ENCODE data around the gene PATJ. TPM values are rescaled to one million over a fixed set of nuclear protein-coding genes. Genes with fewer than 3 reads are reported as not detected.
A peak's percentile ranks its signal among the peaks of the same experiment; 100 is the strongest.

The PATJ gene
- total and polyA plus RNA-seq, 2 of the 13 experiments (the other 11 are each of a cell fraction or from before 2014, with no cell fraction given): 6.2 to 16.8 TPM

DNA sequence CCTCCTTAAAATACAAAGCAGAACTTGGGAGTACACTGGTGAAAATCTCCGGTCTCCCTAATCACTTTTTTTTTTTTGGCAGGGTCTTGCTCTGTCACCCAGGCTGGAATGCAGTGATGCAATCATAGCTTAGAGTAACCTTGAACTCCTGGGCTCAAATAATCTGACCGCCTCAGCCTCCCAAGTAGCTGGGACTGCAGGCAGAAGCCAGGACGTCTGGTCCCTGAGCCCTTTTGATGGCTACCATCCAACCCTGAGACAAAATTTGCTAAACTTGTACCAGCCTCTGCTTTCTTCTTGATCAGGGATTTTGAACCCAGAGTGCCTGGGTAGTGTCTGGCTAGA, 456.5 kb downstream of the PATJ start (continued):
- TF ChIP-seq ZNF674 (CRISPR knock-in tag; IDR thresholded peaks at IDR 0.05; ENCODE audit: low read depth): no peak
- TF ChIP-seq U2AF1 (optimal IDR thresholded peaks at IDR 0.05; ENCODE audit: low read depth, low read length): no peak
- TF ChIP-seq EP300 (IDR thresholded peaks at IDR 0.05; ENCODE audit: low read depth in 2 of 2, low read length in 2 of 2): peak; percentile 24 to 56; a peak in 1 of 4 replicates
- no peak; the same call in 1 of the 2 replicates for TF ChIP-seq EP300 (CRISPR knock-in tag; IDR thresholded peaks at IDR 0.05; ENCODE audit: borderline replicate concordance)
- no peak for TF ChIP-seq REPIN1 (CRISPR knock-in tag; IDR thresholded peaks at IDR 0.05; ENCODE audit: borderline replicate concordance, low read depth)
- peak; percentile 83; the same call in 1 of the 2 replicates for TF ChIP-seq AHDC1 (CRISPR knock-in tag; IDR thresholded peaks at IDR 0.05; ENCODE audit: borderline replicate concordance)
- TF ChIP-seq THRA (CRISPR knock-in tag; IDR thresholded peaks at IDR 0.05; ENCODE audit: borderline replicate concordance): peak; percentile 40; the same call in 1 of the 2 replicates
- 0 out of 2 replicates have a peak, but pooled peaks have one; percentile 56 for TF ChIP-seq PPARG (CRISPR knock-in tag; conservative IDR thresholded peaks at IDR 0.05)
- no peak for TF ChIP-seq PAWR (CRISPR knock-in tag; IDR thresholded peaks at IDR 0.05; ENCODE audit: borderline replicate concordance)
- peak; percentile 59 for TF ChIP-seq RCOR2 (CRISPR knock-in tag; IDR thresholded peaks at IDR 0.05)
- TF ChIP-seq MED1 (CRISPR knock-in tag; IDR thresholded peaks at IDR 0.05): peak; percentile 47
- no peak for TF ChIP-seq SMARCC2 (IDR thresholded peaks at IDR 0.05)
- peak; percentile 66; the same call in 1 of the 2 replicates for TF ChIP-seq RXRA (CRISPR knock-in tag; IDR thresholded peaks at IDR 0.05)
- peak; percentile 60; the same call in 1 of the 2 replicates for TF ChIP-seq HNF4G (IDR thresholded peaks at IDR 0.05; ENCODE audit: borderline replicate concordance, low read depth, low read length)
- 0 out of 2 replicates have a peak, but pooled peaks have one; percentile 47 for TF ChIP-seq HNF4G (CRISPR knock-in tag; IDR thresholded peaks at IDR 0.05; ENCODE audit: borderline replicate concordance, low read depth)
- TF ChIP-seq CREM (IDR thresholded peaks at IDR 0.05): 0 out of 2 replicates have a peak, but pooled peaks have one; percentile 12
- no peak for TF ChIP-seq CREM (CRISPR knock-in tag; IDR thresholded peaks at IDR 0.05)
- no peak for TF ChIP-seq ZBTB21 (CRISPR knock-in tag; IDR thresholded peaks at IDR 0.05)
- 0 out of 2 replicates have a peak, but pooled peaks have one; percentile 22 for TF ChIP-seq ZNF644 (CRISPR knock-in tag; IDR thresholded peaks at IDR 0.05; ENCODE audit: low read depth)
- TF ChIP-seq SOX5 (CRISPR knock-in tag; IDR thresholded peaks at IDR 0.05; ENCODE audit: borderline replicate concordance): peak; percentile 60; the same call in 1 of the 2 replicates
- no peak for TF ChIP-seq RBAK (CRISPR knock-in tag; IDR thresholded peaks at IDR 0.05)
- TF ChIP-seq, protein P1, sequence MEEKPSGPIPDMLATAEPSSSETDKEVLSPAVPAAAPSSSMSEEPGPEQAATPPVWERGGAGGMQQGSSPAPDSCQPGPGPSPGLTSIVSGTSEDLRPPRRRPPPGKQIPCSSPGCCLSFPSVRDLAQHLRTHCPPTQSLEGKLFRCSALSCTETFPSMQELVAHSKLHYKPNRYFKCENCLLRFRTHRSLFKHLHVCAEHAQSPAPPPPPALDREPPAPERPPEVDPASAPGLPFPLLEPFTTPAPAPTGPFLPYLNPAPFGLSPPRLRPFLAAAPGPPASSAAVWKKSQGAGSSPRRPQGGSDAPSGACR (CRISPR knock-in tag; IDR thresholded peaks at IDR 0.05): no peak
- TF ChIP-seq CEBPG (CRISPR knock-in tag; IDR thresholded peaks at IDR 0.05): peak; percentile 95
- TF ChIP-seq, protein P2, sequence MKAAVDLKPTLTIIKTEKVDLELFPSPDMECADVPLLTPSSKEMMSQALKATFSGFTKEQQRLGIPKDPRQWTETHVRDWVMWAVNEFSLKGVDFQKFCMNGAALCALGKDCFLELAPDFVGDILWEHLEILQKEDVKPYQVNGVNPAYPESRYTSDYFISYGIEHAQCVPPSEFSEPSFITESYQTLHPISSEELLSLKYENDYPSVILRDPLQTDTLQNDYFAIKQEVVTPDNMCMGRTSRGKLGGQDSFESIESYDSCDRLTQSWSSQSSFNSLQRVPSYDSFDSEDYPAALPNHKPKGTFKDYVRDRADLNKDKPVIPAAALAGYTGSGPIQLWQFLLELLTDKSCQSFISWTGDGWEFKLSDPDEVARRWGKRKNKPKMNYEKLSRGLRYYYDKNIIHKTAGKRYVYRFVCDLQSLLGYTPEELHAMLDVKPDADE (CRISPR knock-in tag; IDR thresholded peaks at IDR 0.05): no peak
